Measurements from ENCODE around the gene ARRB2. TPM values are rescaled to one million over a fixed set of nuclear protein-coding genes. Genes with fewer than 3 reads are reported as not detected.

Gene ARRB2
- 100 to 1,000 TPM; 216 to 258 TPM for total RNA-seq

DNA sequence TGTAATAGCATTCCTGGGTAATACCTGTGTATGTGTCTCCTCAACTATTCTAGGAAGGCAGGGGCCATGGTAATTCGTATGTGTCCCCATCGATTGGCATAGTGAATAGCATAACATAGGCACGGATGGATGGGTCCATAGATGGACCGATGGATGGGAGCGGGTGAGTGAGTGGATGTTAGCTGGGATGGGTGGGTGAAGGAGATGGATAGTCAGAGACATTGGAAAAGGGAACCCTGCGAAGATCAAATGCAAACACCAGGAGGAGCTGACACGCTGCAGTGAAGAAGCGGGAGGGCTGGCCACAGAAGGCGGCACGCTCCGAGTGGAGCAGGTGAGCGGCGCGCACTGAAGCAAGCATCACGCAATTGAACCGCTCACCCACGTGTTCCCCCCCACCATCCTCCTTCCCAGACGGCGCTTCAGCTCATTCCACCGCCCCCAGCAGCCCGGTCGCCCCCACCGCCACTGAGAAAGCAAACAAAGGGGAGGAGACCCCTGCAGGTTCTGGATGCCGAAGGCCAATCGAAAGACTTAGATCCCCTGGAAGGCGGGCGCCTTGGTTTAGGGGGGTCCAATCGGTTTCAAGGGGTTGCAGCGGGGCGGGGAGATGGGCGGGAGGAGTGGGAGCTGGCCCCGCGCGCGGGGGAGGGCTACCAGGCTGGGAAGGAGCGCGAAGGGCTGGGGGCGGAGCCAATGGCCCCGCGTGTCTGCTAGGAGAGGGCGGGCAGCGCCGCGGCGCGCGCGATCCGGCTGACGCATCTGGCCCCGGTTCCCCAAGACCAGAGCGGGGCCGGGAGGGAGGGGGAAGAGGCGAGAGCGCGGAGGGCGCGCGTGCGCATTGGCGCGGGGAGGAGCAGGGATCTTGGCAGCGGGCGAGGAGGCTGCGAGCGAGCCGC is at the start of gene ARRB2:
Gene ARRB2 (plus strand): TSS at position 839 of the 899 bp plus-strand sequence. CDS start 90 bp downstream, outside the sequence.
- Mint-ChIP-seq H3K27me3 (ENCODE audit: low read depth) (no peaks in the 10 kb centered on the region), H3K27ac (peak within 1 kb of the TSS; percentile 87), H3K4me1 (ENCODE audit: low read depth) (peaks cover 73% of the 10 kb centered on the region), H3K9me3 (no peaks in the 10 kb centered on the region), H3K4me3 (peak within 1 kb of the TSS; percentile 94 to 98), H3K36me3 (ENCODE audit: insufficient read depth in 2 of 2) (peaks cover 2 to 6% of the 10 kb centered on the region in 2 donors)
- peak; percentile 98 for DNase-seq
- peak; percentile 84 to 86 for ATAC-seq (replicated peaks in 1 of 2)

DNA sequence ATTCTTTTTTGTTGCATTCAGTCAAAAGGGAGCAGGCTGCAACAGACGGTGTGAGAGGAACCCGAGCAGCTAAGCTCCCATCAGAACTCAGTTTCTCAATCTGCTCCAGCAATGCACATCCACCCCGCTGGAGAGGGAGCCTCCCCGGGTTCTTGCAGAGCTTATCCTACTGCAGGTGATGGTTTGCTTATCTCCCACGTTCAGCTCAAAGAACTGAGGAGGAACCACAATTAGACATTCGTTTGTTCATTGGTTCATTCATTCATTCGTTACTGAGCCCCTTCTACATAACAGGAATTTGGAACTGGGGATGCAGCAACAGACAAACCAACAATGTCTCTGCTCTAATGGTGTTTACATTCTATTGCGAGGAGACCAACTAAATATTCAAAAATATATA is 46.7 kb upstream of the ARRB2 start:
- Mint-ChIP-seq H3K27me3 (ENCODE audit: low read depth) (peaks cover 24% of the 10 kb centered on the region), H3K9me3 (no peaks in the 10 kb centered on the region), H3K4me1 (ENCODE audit: low read depth) (peaks cover 9% of the 10 kb centered on the region), H3K27ac (no peak overlapping the region), H3K36me3 (ENCODE audit: insufficient read depth in 2 of 2) (no peaks in the 10 kb centered on the region), H3K4me3 (no peak overlapping the region)
- ATAC-seq (replicated peaks in 1 of 2) (no peak), DNase-seq (no peak)

DNA sequence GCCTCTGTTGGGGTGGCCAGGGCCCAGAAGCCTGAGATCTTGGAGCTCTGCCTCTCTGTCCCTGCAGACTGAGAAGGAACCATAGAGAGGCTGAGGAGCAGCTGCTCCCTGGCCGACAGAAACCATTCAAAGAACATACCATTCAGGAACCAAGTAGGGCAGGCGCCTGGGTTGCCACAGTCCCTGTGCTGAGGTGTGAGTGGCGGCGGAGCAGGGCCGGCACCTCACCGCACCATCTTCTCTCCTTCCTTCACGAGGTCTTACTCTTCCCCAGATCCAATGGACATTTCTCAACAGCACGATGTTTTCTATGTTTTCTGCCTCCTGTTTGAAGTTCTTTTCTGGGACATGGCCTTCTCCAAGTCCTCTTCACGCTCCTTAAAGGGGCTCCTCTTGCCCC is 46.2 kb upstream of the ARRB2 start:
- Mint-ChIP-seq H3K36me3 (ENCODE audit: insufficient read depth in 2 of 2) (no peaks in the 10 kb centered on the region), H3K4me1 (ENCODE audit: low read depth) (peaks cover 5% of the 10 kb centered on the region), H3K4me3 (no peak overlapping the region), H3K27ac (no peak overlapping the region), H3K9me3 (no peaks in the 10 kb centered on the region), H3K27me3 (ENCODE audit: low read depth) (peaks cover 21% of the 10 kb centered on the region)
- no peak for DNase-seq
- ATAC-seq (replicated peaks in 1 of 2): no peak

DNA sequence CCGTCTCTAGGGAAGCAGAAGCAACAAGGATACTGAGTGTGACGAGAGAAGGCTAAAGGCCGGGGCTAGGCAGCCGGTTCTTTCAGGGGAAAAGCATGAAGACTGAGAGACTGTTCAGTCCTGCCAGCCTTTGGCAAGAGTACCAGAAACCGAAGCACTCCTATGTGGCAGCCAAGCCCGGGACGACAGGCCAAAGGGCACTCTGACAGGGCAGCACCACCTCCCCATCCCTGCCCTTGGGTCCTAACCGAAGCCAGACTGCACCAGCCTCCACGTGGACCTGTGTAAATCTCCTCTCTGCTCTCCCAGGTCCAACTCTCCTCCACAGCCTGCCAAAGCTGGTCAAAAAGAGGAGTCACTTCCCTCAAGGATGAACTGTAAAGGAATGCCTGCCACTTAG is 45.4 kb upstream of the ARRB2 start:
- H3K9me3 Mint-ChIP-seq: no peaks in the 10 kb centered on the region
- H3K36me3 Mint-ChIP-seq (ENCODE audit: insufficient read depth in 2 of 2): no peaks in the 10 kb centered on the region
- ATAC-seq (replicated peaks in 1 of 2) (no peak), DNase-seq (no peak)
- H3K27me3 Mint-ChIP-seq (ENCODE audit: low read depth): peaks cover 21% of the 10 kb centered on the region
- H3K27ac Mint-ChIP-seq: no peak overlapping the region
- H3K4me3 Mint-ChIP-seq: no peak overlapping the region
- no peaks in the 10 kb centered on the region for H3K4me1 Mint-ChIP-seq (ENCODE audit: low read depth)

DNA sequence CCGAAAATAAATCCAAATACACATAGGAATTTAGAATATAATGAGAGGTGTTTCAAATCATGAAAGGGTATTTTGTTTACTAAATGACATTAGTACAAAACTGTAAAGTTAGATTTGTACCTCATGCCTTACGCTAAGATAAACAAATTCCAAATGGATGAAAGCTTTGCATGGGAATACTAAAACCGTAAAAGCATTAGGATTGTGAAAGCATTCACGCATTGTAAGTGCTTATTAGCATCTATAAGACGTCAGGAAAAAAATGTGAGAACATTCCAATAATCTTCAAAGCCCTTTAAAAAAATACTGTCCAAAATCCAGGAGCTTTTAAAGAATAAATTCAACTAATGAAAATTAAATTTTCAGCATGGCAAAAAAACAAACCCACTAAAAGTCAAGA is 44.1 kb upstream of the ARRB2 start:
- DNase-seq: no peak
- Mint-ChIP-seq H3K36me3 (ENCODE audit: insufficient read depth in 2 of 2) (peaks cover 1 to 6% of the 10 kb centered on the region in 2 donors), H3K27me3 (ENCODE audit: low read depth) (peaks cover 21% of the 10 kb centered on the region), H3K27ac (no peak overlapping the region), H3K9me3 (no peaks in the 10 kb centered on the region), H3K4me1 (ENCODE audit: low read depth) (no peaks in the 10 kb centered on the region), H3K4me3 (no peak overlapping the region)
- ATAC-seq (replicated peaks in 1 of 2): no peak

DNA sequence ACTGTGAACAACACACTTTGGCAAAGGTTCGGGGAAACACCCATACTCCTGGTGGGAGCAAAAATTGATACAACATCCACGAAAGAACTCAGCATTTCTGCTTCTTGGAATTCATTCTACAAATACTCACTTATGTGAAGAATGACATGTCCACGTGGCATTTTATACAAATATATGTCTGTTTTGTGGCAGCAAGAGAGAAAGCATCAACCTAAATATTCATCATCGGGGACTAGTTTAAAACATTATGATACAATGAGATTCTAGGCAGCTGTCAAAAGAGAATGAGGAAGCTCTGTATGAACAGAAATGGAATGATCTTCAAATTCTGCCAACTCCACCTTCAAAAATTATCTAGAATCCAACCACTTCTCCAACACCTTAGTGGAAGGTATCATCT is 43.3 kb upstream of the ARRB2 start:
- peaks cover 21% of the 10 kb centered on the region for H3K27me3 Mint-ChIP-seq (ENCODE audit: low read depth)
- no peaks in the 10 kb centered on the region for H3K4me1 Mint-ChIP-seq (ENCODE audit: low read depth)
- peaks cover 4 to 9% of the 10 kb centered on the region in 2 donors for H3K36me3 Mint-ChIP-seq (ENCODE audit: insufficient read depth in 2 of 2)
- H3K27ac Mint-ChIP-seq: no peak overlapping the region
- no peaks in the 10 kb centered on the region for H3K9me3 Mint-ChIP-seq
- H3K4me3 Mint-ChIP-seq: no peak overlapping the region
- DNase-seq (no peak), ATAC-seq (replicated peaks in 1 of 2) (no peak)

DNA sequence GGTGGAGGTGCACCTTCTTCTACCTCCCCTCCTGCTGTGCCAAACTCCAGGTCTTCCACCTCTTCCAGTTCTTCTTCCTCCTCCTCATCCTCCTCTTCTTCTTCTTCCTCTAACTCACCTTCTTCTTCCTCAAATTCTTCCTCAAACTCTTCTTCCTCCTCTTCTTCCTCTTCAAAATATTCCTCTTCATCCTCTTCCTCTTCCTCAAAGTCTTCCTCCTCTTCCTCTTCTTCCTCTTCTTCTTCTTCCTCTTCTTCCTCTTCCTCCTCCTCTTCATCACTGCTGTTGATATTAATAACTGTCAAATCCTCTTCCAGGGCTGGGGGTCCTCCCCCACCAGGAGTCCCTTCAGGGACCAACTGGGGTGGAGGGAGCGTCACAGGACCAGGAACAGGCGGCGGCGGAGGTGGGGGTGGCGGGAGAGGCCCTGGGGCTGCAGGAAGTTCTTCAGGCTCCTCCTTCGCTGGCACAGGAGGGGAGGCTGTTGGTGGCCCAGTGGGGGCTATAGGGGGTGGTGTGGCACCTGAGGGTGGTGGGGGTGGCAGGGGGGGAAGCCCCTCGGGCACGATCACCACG is 38.3 kb upstream of the ARRB2 start:
- DNase-seq (no peak), ATAC-seq (replicated peaks in 1 of 2) (no peak)
- peak overlapping the region; percentile 2 for H3K27ac Mint-ChIP-seq
- H3K4me3 Mint-ChIP-seq: no peak overlapping the region
- no peaks in the 10 kb centered on the region for H3K9me3 Mint-ChIP-seq
- no peaks in the 10 kb centered on the region for H3K4me1 Mint-ChIP-seq (ENCODE audit: low read depth)
- H3K36me3 Mint-ChIP-seq (ENCODE audit: insufficient read depth in 2 of 2): peaks cover 11% of the 10 kb centered on the region in 2 donors
- H3K27me3 Mint-ChIP-seq (ENCODE audit: low read depth): no peaks in the 10 kb centered on the region

DNA sequence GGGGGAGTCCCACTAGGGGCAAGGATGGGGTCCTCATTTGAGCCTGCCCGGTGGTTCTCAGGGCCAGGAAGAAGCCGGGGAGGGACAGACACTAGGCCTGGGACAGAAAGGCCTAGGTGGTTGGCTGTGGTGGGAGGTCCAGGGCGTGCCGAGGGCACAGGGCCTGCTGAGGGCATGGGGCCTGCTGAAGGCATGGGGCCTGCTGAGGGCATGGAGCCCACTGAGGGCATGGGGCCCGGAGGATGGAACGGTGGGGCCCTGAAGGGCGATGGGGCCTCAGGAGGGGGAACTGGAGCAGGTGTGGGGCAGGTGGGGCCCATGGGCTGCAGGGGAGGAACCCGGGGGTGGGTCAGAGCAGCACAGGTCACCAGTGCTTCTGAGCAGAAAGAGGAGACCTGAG is 37.7 kb upstream of the ARRB2 start:
- ATAC-seq (replicated peaks in 1 of 2) (no peak), DNase-seq (no peak)
- Mint-ChIP-seq H3K27ac (no peak overlapping the region), H3K36me3 (ENCODE audit: insufficient read depth in 2 of 2) (peaks cover 11% of the 10 kb centered on the region in 2 donors), H3K4me3 (no peak overlapping the region), H3K27me3 (ENCODE audit: low read depth) (no peaks in the 10 kb centered on the region), H3K9me3 (no peaks in the 10 kb centered on the region), H3K4me1 (ENCODE audit: low read depth) (peaks cover under 1% of the 10 kb centered on the region)

DNA sequence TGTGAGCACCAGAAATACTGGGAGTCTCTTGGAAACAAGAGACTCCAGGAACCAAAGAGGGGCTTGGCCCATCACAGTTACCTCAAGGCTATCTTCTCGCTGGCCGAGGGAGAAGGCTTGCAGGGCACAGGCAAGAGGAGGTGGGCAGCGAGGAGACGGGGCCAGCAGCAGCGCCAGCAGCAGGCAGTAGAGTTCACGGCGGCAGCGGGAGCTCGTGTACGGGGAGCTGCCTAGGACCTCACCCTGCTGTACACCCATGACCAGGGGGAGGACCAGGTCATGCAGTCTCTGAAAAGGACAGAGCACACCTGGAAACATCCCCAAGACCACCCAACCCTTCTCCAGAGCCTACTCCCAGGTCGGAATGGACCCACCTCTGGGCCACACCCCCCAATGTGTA is 37.3 kb upstream of the ARRB2 start:
- Mint-ChIP-seq H3K36me3 (ENCODE audit: insufficient read depth in 2 of 2) (peaks cover 11 to 13% of the 10 kb centered on the region in 2 donors), H3K27ac (no peak overlapping the region), H3K27me3 (ENCODE audit: low read depth) (no peaks in the 10 kb centered on the region), H3K9me3 (no peaks in the 10 kb centered on the region), H3K4me1 (ENCODE audit: low read depth) (peaks cover 4% of the 10 kb centered on the region), H3K4me3 (no peak overlapping the region)
- ATAC-seq (replicated peaks in 1 of 2): no peak
- DNase-seq: no peak

DNA sequence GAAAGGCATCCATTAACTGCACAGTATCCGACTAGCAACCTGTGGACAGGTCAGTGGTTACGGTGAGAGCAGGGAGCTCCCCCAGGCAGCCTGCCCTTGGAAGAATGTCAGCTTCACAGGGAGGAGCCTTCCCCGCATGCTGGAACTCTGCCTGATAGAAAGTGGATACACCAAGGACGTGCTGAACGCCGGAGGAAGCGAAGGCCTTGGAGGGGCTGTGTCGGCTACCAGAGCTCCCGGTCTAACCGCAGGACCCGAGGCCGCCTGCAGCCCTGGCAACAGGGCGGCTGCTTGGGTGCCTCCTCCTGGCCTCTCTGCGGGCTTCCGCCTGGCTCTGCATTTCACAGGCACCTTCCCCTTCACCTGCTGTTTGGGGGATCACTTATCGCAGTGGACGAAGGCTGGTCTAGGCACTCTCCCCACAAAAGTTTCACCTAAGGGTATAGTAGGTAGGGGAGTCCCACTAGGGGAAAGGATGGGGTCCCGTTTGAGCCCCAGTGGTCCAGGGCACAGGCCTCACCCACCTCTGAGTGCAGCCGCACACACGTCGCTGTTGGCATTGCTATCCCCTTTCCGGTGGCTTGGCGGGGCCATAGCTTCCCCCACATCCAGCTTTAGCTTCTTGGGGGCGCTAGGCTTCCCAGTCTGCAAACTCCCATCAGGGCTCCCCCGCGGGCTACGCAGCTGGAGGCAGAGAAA is 36.3 kb upstream of the ARRB2 start:
- H3K36me3 Mint-ChIP-seq (ENCODE audit: insufficient read depth in 2 of 2): peaks cover 11 to 13% of the 10 kb centered on the region in 2 donors
- no peak overlapping the region for H3K4me3 Mint-ChIP-seq
- DNase-seq: no peak
- H3K4me1 Mint-ChIP-seq (ENCODE audit: low read depth): peaks cover 14% of the 10 kb centered on the region
- no peak overlapping the region for H3K27ac Mint-ChIP-seq
- no peaks in the 10 kb centered on the region for H3K9me3 Mint-ChIP-seq
- H3K27me3 Mint-ChIP-seq (ENCODE audit: low read depth): no peaks in the 10 kb centered on the region
- no peak for ATAC-seq (replicated peaks in 1 of 2)

DNA sequence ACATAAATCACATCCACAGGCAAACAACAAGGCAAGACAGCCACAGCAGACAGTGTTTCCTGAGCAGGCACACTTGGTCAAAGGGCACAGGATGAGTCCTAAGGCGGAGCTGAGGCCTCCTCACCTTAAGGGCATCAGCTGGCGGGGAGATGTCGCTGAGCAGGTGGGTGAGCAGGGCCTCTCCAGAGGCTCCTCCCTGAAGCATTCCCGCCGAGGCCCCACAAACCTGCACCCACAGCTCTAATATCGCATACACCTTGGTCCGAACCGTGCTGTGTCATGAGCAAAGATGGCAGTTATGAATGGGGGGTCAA is 35.8 kb upstream of the ARRB2 start:
- Mint-ChIP-seq H3K36me3 (ENCODE audit: insufficient read depth in 2 of 2) (peaks cover 11 to 13% of the 10 kb centered on the region in 2 donors), H3K4me3 (no peak overlapping the region), H3K4me1 (ENCODE audit: low read depth) (peaks cover 19% of the 10 kb centered on the region), H3K27me3 (ENCODE audit: low read depth) (no peaks in the 10 kb centered on the region), H3K9me3 (no peaks in the 10 kb centered on the region), H3K27ac (no peak overlapping the region)
- ATAC-seq (replicated peaks in 1 of 2): no peak
- no peak for DNase-seq

DNA sequence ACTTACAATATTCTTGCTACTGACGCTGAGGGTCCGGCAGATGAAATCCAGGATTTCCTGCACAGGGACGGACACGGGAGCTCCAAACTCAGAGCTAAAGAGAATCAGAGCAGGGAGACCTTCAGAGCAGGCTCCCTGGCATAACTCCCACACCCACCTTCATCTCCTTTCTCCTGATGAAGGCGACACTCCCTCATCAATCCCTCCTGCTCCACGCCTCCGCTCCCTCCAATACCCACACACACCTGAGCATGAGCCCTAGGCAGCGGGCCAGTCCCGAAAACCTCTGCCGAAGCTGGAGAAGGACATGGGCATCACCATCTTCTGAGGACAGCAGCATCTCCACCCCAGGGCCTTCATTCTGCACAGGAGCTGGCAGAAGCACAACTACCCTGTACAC is 34.6 kb upstream of the ARRB2 start:
- H3K4me3 Mint-ChIP-seq: no peak overlapping the region
- H3K27ac Mint-ChIP-seq: no peak overlapping the region
- peaks cover 28% of the 10 kb centered on the region for H3K4me1 Mint-ChIP-seq (ENCODE audit: low read depth)
- H3K36me3 Mint-ChIP-seq (ENCODE audit: insufficient read depth in 2 of 2): peaks cover 12% of the 10 kb centered on the region in 2 donors
- H3K9me3 Mint-ChIP-seq: no peaks in the 10 kb centered on the region
- H3K27me3 Mint-ChIP-seq (ENCODE audit: low read depth): no peaks in the 10 kb centered on the region
- DNase-seq (no peak), ATAC-seq (replicated peaks in 1 of 2) (no peak)

DNA sequence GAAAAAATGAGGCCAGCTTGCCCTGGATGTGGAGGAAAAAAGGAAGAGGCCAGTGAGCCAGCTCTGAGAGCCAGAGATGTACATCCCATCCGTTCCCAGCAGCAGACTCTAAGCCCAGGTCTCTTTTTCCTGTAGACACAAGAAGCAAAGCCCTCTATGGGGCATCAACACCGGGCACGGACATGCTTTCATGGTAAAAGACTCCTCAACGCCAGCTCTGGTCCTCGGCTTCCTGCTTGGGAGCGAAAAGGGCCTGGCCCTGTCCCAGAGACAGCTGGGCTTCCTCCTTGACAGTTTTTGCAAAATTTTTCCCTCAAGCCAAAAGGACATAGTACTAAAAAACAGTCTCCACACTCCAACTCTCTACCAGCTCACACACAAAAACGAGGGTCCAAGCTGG is 33.6 kb upstream of the ARRB2 start:
- H3K27ac Mint-ChIP-seq: no peak overlapping the region
- H3K27me3 Mint-ChIP-seq (ENCODE audit: low read depth): no peaks in the 10 kb centered on the region
- H3K4me3 Mint-ChIP-seq: no peak overlapping the region
- H3K4me1 Mint-ChIP-seq (ENCODE audit: low read depth): peaks cover 28% of the 10 kb centered on the region
- H3K9me3 Mint-ChIP-seq: no peaks in the 10 kb centered on the region
- peaks cover 12 to 14% of the 10 kb centered on the region in 2 donors for H3K36me3 Mint-ChIP-seq (ENCODE audit: insufficient read depth in 2 of 2)
- DNase-seq: no peak
- ATAC-seq (replicated peaks in 1 of 2): no peak
